RPMI8226 (cell line): ENCODE results near the gene CD81.

Experiments used
- DNase-seq: peaks from one replicate; pipeline ENCODE4 v3.0.0-alpha.2; 2015

The CD81 gene

DNA sequence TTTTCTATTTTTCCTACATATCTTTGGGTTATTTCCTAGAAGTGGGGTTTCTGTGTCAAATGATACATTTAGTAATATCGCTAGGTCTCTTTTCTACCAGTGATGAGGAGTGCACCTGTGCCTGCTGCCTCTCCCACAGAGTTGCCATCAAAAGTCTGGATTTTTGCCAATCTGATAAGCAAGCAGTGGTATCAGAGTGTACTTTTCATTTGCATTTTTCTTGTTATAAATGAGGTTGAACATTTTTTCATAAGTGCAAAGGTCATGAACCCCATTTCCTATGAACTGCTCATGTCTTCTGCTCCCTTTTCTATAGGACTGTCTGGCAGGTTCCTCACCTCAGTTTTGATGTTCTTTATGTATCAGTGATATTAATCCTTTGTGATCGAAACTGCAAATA is 65.5 kb downstream of the CD81 start:
- DNase-seq = peak; percentile 46

DNA sequence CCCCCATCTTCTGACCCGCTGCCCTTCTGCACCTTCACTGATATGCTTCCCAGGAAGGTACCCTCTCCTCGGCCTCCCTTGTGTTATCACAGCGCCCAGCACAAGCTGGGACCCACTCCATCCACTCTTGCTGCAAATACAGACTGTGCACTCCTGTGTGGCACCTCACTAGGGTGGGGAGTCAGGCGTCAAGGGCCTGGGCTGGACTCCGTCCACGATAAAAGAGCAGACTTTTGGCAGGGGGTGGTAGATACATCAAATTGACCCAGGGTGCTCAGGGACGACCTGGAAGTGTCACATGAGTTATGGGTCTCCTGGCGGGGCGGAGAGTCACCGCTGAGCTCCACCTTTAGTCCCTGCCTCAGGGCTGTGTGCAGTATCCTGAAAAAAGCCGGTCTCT is 66.3 kb downstream of the CD81 start:
- DNase-seq = no peak

DNA sequence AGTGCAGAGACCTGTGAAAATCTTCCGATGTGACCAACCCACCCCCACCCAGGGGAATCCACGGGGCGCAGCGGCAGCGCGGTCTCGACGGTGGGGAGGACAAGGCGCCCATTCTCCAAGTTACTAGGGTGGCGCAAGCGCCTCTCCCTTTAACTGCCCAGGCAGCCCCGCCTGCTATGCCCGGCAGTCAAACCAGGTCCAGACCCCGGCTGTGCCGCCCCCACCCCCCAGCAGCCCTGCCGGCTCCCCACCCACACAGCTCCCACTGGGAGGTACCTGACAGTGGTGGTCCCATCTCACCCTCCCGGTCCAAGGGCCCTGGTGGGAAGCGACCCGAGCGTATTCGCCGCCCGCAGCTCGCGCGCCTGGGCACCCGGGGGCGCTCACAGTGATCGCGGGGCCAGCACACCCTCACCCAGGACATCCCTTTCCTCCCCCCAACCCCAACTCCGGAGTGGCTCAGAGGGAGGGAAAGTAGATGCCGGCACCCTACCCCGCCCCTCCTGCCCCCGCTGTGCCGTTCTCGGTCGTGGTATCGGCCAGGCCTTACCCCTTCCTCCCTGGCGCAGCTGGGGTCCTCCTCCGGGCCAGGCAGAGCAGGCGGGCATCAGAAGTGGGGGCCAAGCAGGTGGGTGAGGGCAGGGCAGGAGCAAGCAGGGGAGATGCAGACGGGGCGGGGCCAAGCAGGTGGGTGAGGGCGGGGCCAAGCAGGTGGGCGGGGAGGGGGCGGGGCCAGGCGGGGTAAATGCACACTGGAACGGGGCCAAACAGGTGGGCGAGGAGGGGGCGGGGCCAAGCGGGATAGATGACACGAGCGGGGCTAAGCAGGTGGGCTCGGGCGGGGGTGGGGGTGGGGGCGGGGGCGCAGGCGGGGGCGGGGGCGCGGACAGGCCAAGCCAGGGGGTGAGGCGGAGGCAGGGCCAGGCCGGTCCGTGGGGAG is 67.0 kb downstream of the CD81 start, which contains the start of gene TRPM5:
TRPM5 (minus strand) TSS at position 634 of the 940 bp plus-strand sequence. CDS start 21,478 bp downstream, outside the sequence.
- no peak for DNase-seq

DNA sequence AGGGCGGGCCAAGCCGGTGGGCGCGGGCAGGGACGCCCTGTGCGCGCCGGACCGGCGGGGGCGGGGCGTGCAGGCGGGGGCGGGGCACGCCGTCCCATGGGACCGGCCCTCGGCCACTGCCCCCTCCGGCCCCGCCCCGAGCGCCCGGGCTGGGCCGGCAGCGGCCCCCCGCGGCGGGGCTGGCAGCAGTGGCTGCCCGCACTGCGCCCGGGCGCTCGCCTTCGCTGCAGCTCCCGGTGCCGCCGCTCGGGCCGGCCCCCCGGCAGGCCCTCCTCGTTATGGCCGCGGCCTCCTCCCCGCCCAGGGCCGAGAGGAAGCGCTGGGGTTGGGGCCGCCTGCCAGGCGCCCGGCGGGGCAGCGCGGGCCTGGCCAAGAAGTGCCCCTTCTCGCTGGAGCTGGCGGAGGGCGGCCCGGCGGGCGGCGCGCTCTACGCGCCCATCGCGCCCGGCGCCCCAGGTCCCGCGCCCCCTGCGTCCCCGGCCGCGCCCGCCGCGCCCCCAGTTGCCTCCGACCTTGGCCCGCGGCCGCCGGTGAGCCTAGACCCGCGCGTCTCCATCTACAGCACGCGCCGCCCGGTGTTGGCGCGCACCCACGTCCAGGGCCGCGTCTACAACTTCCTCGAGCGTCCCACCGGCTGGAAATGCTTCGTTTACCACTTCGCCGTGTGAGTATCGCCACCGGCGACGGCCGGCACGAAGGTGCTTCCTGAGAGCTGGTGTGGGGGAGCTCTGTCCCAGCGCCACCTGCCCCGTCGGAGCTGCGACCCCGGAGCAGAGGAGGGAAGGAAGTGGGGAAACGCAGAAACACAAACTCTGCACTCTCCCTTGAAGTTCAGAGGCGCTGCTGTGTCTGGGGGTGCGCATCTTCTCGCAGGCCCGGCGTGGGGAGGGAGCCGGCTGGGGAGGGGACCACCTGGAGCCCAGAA is 68.0 kb downstream of the CD81 start, which contains the start of gene KCNQ1:
KCNQ1 (plus strand) TSS at position 188 of the 925 bp plus-strand sequence; CDS start at position 279, 91 bp downstream.
- DNase-seq = peak; percentile 86

DNA sequence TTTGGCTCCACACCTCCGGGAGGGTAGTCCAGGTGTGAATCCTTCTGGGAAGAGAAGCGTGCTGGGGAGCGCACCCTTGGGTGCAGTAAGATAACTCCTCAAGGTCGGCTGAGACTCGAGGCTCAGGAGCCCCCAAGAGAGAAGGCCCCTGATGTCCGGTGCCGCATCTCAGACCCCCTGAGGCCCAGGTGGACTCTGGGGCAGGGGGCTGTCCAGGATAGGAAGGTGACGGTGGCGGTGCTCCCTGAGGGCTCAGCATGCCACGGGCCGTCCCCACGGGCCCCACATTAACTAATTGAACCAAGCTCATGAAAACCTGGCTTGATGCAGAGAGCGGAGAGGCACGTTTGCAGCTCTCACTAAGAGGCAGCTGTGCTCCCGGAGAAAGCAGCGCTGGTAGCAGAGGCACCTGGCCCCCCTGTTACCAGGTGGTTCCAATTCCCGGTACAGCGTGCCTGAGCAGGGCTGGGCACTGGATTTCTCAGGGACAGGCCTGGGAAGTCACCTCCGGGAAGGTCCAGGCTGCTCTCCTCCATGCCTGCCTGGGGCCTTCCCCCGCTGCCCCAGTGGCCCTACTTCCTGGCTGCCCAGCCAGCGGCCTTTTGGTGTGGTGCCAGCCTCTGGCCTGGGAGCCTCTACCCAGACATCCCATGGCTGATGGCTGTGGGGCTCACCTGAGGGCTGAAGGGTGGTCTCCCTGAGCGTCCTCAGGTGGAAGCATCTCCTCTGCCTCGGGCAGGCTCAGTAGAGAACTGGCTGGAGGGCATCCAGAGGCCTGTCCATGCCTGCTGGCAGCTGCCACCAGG is 68.8 kb downstream of the CD81 start:
- no peak for DNase-seq

DNA sequence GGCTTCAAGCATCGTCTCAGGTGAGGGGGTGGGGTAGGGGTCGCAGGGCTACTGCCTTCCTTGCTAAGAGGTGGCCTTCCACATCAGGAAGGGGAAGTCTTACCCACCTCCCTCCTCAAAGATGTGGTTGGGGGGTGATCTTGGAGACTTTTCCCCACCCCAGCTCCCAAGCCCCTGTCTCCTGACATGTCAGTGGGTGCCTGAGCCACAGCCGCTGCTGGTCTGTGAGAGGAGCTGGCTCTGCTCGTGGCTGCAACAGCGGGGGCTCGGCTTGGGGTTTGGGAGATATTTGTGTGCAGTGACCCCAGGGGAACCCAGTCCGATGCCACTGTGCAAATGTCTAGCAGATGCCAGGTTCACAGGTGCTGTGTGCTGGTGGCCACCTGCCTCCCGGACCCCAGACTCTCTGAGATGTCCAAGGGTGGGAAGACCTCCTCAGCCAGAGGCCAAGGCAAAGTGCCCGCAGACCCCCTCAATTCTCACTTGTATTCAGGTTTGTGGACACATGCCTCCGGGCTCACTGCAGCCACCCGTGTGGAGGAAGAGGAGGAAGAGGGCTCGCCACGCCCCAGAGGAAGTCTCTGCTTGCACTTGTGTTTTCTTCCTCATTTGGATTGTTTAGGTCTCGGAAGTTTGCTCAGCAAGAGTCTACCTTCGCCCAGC is 69.6 kb downstream of the CD81 start:
- DNase-seq = no peak
